Measurements from ENCODE around the gene VSIG10L2.

- TF ChIP-seq, protein P1, sequence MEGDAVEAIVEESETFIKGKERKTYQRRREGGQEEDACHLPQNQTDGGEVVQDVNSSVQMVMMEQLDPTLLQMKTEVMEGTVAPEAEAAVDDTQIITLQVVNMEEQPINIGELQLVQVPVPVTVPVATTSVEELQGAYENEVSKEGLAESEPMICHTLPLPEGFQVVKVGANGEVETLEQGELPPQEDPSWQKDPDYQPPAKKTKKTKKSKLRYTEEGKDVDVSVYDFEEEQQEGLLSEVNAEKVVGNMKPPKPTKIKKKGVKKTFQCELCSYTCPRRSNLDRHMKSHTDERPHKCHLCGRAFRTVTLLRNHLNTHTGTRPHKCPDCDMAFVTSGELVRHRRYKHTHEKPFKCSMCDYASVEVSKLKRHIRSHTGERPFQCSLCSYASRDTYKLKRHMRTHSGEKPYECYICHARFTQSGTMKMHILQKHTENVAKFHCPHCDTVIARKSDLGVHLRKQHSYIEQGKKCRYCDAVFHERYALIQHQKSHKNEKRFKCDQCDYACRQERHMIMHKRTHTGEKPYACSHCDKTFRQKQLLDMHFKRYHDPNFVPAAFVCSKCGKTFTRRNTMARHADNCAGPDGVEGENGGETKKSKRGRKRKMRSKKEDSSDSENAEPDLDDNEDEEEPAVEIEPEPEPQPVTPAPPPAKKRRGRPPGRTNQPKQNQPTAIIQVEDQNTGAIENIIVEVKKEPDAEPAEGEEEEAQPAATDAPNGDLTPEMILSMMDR (conservative IDR thresholded peaks at IDR 0.05; ENCODE audit: low read depth, low read length): no peak
- TF ChIP-seq EZH2 (IDR thresholded peaks at IDR 0.05; ENCODE audit: borderline replicate concordance, low read depth, low read length, poor library complexity, severe bottlenecking): no peak
Measured at GRCh38 chr11:125954123-125954944, 8.5 kb downstream of the VSIG10L2 start.
